ENCODE results near the gene CAMKV.

Gene CAMKV

DNA sequence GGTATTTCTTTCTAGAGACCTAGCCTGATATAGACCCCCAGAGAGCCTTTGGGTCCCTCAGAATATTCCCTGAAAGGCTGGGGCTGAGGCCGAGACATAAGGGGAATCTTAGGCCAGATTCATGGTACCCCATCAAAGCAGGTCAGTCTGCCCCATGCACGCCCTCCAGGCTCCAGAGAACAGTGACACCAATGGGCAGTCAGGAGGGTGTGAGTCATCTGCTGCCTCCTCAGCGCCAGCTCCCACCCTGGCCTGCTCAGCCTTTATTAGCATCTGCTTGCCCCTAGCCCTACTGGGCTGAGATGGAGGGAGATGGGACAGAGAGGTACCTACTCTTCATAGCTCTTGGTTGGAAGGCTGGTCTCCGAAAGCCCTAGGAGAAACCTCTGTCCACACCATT lies 14.3 kb upstream of the CAMKV start:
- Histone ChIP-seq H3K27ac (ENCODE audit: low read length) (no peak overlapping the region), H3K9ac (ENCODE audit: low read length) (no peak overlapping the region), H3K27me3 (ENCODE audit: control insufficient read depth, insufficient read depth, low read length) (no peaks in the 10 kb centered on the region), H3K4me3 (ENCODE audit: low read length) (no peak overlapping the region), H3K9me3 (ENCODE audit: control insufficient read depth, low read depth, low read length) (no peaks in the 10 kb centered on the region), H3K4me1 (ENCODE audit: control insufficient read depth, low read depth, low read length) (peaks cover 20% of the 10 kb centered on the region), H3K36me3 (ENCODE audit: control insufficient read depth, low read depth, low read length) (no peaks in the 10 kb centered on the region)

DNA sequence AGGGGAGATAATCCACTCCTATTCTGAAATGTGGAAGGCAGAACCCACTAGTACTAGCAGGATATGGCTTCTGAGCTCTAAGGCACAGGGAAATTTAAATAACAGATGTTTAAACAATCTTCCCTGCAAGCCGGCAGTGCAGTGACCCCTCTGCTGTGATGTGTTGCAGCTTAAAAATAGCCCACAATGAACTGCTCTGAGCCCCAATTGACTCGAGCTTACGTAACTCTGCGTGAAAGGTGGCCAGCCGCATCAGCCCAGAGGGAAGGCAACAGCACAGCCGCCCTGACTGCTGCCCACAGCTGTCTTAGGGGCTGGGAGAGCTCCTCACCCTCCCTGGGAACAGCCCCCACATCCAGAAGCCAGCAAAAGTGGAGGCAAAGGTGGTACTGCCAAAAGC lies 12.5 kb upstream of the CAMKV start:
- H3K4me1 ChIP-seq (ENCODE audit: control insufficient read depth, low read depth, low read length) = peaks cover 20% of the 10 kb centered on the region
- H3K9me3 ChIP-seq (ENCODE audit: control insufficient read depth, low read depth, low read length) = no peaks in the 10 kb centered on the region
- no peaks in the 10 kb centered on the region for H3K27me3 ChIP-seq (ENCODE audit: control insufficient read depth, insufficient read depth, low read length)
- H3K4me3 ChIP-seq (ENCODE audit: low read length) = no peak overlapping the region
- H3K27ac ChIP-seq (ENCODE audit: low read length) = no peak overlapping the region
- H3K9ac ChIP-seq (ENCODE audit: low read length) = no peak overlapping the region
- H3K36me3 ChIP-seq (ENCODE audit: control insufficient read depth, low read depth, low read length) = no peaks in the 10 kb centered on the region

DNA sequence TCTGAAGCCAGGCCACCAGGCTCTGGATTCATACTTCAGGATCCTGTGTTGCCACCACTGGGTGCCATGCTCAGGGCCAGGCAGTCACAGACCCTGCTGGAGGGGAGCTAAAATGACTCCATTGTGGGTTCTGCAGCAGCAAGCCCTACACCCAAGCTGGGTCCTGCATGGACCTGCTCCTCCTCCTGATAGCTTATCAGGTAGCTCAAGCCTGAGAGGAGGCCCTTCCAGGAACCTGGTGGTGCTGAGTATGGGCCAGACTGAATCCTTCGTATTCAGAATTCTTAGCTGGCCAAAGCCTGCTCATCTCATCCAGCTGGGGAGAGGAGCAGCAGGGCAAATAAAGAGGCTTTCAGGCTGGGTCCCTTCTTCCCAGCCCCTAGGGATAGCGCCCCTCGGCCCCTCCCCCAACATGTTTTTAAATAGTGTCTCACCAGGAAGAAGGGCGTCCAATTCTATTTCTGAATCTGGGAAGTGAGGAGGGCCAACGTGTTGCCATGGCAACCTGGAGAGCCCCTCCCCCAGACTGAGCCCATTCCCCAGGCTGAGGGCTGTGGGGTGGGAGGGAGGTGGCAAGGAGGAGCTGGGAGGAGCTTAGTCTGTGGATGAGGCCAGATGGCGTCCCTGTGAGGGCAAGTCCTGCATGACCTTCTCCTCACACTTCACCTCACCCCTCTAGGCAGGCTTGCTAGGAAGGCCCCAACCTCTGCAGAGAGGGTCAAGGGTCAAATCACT lies 11.0 kb upstream of the CAMKV start:
- H3K27me3 ChIP-seq (ENCODE audit: control insufficient read depth, insufficient read depth, low read length) = no peaks in the 10 kb centered on the region
- H3K4me3 ChIP-seq (ENCODE audit: low read length) = peak overlapping the region; percentile 24
- H3K27ac ChIP-seq (ENCODE audit: low read length) = no peak overlapping the region

DNA sequence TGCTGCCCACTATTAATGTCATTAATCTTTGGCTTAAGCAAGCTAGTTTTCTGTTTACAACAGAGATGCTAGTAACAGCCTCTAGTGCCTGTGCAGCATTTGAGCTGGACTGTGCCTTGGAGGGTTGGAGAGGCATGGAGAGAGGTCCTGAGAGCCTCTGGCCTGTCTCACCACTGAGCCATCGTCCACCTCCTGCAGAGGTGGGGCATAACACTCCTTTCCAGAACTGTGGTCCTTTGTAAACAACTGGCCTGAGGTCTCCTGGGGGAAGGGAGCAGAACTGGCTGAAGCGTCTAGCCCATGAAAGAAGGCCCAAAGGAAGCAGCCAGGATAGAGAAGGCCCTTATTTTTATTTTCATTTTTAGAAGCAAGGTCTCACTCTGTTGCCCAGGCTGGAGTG lies 10.0 kb upstream of the CAMKV start:
- Histone ChIP-seq H3K27ac (ENCODE audit: low read length) (no peak overlapping the region), H3K9ac (ENCODE audit: low read length) (no peak overlapping the region), H3K9me3 (ENCODE audit: control insufficient read depth, low read depth, low read length) (no peaks in the 10 kb centered on the region), H3K36me3 (ENCODE audit: control insufficient read depth, low read depth, low read length) (no peaks in the 10 kb centered on the region), H3K27me3 (ENCODE audit: control insufficient read depth, insufficient read depth, low read length) (no peaks in the 10 kb centered on the region), H3K4me3 (ENCODE audit: low read length) (no peak overlapping the region), H3K4me1 (ENCODE audit: control insufficient read depth, low read depth, low read length) (peaks cover 20% of the 10 kb centered on the region)

More for the DNA sequence above, 11.0 kb upstream of the CAMKV start:
- H3K36me3 ChIP-seq (ENCODE audit: control insufficient read depth, low read depth, low read length) = no peaks in the 10 kb centered on the region
- no peak overlapping the region for H3K9ac ChIP-seq (ENCODE audit: low read length)
- no peaks in the 10 kb centered on the region for H3K9me3 ChIP-seq (ENCODE audit: control insufficient read depth, low read depth, low read length)
- peaks cover 20% of the 10 kb centered on the region for H3K4me1 ChIP-seq (ENCODE audit: control insufficient read depth, low read depth, low read length)

DNA sequence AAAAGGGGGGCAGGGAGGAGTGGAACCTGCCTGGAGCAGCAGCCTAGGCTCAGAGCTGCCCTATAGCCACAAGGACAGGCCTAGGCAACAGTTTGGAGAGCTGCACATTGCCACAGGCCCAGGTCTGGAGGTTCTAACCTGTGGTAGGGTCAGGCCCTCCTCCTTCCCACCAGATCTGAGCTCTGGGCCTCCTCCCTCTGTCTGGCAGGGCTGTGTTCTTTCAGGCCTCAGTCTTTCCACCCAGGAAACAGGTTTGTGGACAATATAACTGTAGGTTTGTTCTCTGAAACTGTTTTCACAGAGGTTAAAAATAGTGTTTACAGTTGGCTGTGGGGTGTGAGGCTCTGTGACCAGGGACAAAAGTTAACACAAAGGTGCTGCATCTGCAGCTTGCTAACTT lies 9.0 kb upstream of the CAMKV start:
- Histone ChIP-seq H3K27me3 (ENCODE audit: control insufficient read depth, insufficient read depth, low read length) (no peaks in the 10 kb centered on the region), H3K4me1 (ENCODE audit: control insufficient read depth, low read depth, low read length) (peaks cover 20% of the 10 kb centered on the region), H3K9ac (ENCODE audit: low read length) (no peak overlapping the region), H3K4me3 (ENCODE audit: low read length) (no peak overlapping the region), H3K36me3 (ENCODE audit: control insufficient read depth, low read depth, low read length) (no peaks in the 10 kb centered on the region), H3K27ac (ENCODE audit: low read length) (no peak overlapping the region), H3K9me3 (ENCODE audit: control insufficient read depth, low read depth, low read length) (no peaks in the 10 kb centered on the region)

GRCh38 chr3:49877716-49878115 lies 8.0 kb upstream of the CAMKV start:
- Histone ChIP-seq H3K27me3 (ENCODE audit: control insufficient read depth, insufficient read depth, low read length) (no peaks in the 10 kb centered on the region), H3K4me1 (ENCODE audit: control insufficient read depth, low read depth, low read length) (peaks cover 20% of the 10 kb centered on the region), H3K9me3 (ENCODE audit: control insufficient read depth, low read depth, low read length) (no peaks in the 10 kb centered on the region), H3K36me3 (ENCODE audit: control insufficient read depth, low read depth, low read length) (no peaks in the 10 kb centered on the region), H3K9ac (ENCODE audit: low read length) (no peak overlapping the region), H3K4me3 (ENCODE audit: low read length) (no peak overlapping the region), H3K27ac (ENCODE audit: low read length) (no peak overlapping the region)

DNA sequence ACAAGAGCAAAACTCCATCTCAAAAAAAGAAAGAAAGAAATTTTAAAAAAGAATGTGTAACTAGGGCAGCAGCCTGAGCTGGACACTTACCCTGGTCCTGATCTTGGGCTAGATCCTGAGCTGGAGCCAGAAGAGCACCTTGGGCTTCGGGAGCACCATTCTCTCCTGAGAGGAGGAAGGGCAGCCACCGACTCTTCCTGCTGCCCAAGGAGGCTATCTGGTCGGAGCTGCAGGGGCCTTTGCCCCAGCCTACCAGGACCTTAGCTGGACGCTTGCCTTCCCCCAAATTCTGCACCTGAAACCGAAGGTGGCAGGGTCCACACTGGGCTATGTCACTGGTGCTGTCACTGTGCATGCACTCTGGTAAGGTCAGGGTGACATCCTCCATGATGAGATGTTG lies 6.9 kb upstream of the CAMKV start:
- no peak overlapping the region for H3K9ac ChIP-seq (ENCODE audit: low read length)
- peaks cover 14% of the 10 kb centered on the region for H3K4me1 ChIP-seq (ENCODE audit: control insufficient read depth, low read depth, low read length)
- no peak overlapping the region for H3K27ac ChIP-seq (ENCODE audit: low read length)
- H3K4me3 ChIP-seq (ENCODE audit: low read length) = no peak overlapping the region
- no peaks in the 10 kb centered on the region for H3K27me3 ChIP-seq (ENCODE audit: control insufficient read depth, insufficient read depth, low read length)
- H3K36me3 ChIP-seq (ENCODE audit: control insufficient read depth, low read depth, low read length) = no peaks in the 10 kb centered on the region
- H3K9me3 ChIP-seq (ENCODE audit: control insufficient read depth, low read depth, low read length) = no peaks in the 10 kb centered on the region

DNA sequence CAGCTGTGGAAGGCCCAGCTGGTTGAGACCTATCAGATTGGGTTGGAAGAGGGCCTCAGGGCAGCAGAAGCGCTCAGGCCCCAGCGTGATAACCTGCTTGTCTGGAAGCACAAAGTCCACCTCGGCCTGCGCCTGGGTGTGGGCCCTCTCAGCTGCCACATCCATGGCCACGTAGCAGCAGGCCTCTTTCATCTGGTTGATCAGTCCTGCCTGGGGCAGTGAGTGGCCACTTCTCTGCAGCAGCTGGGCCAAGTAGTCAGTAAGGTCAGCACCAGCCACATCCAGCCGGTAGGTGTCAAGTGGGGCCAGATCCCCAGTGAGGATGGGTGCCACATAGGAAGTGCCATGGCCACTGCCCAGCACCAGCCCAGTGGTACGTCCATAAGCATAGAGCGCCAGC lies 3.9 kb upstream of the CAMKV start:
- Histone ChIP-seq H3K9ac (ENCODE audit: low read length) (no peak overlapping the region), H3K9me3 (ENCODE audit: control insufficient read depth, low read depth, low read length) (no peaks in the 10 kb centered on the region), H3K4me1 (ENCODE audit: control insufficient read depth, low read depth, low read length) (peaks cover 6% of the 10 kb centered on the region), H3K27me3 (ENCODE audit: control insufficient read depth, insufficient read depth, low read length) (peaks cover 14% of the 10 kb centered on the region), H3K27ac (ENCODE audit: low read length) (no peak overlapping the region), H3K4me3 (ENCODE audit: low read length) (no peak overlapping the region), H3K36me3 (ENCODE audit: control insufficient read depth, low read depth, low read length) (no peaks in the 10 kb centered on the region)

GRCh38 chr3:49872801-49873281 lies 3.1 kb upstream of the CAMKV start:
- Histone ChIP-seq H3K4me3 (ENCODE audit: low read length) (no peak overlapping the region), H3K27ac (ENCODE audit: low read length) (no peak overlapping the region), H3K9me3 (ENCODE audit: control insufficient read depth, low read depth, low read length) (no peaks in the 10 kb centered on the region), H3K36me3 (ENCODE audit: control insufficient read depth, low read depth, low read length) (no peaks in the 10 kb centered on the region), H3K27me3 (ENCODE audit: control insufficient read depth, insufficient read depth, low read length) (peaks cover 14% of the 10 kb centered on the region), H3K9ac (ENCODE audit: low read length) (no peak overlapping the region), H3K4me1 (ENCODE audit: control insufficient read depth, low read depth, low read length) (peaks cover 13% of the 10 kb centered on the region)

DNA sequence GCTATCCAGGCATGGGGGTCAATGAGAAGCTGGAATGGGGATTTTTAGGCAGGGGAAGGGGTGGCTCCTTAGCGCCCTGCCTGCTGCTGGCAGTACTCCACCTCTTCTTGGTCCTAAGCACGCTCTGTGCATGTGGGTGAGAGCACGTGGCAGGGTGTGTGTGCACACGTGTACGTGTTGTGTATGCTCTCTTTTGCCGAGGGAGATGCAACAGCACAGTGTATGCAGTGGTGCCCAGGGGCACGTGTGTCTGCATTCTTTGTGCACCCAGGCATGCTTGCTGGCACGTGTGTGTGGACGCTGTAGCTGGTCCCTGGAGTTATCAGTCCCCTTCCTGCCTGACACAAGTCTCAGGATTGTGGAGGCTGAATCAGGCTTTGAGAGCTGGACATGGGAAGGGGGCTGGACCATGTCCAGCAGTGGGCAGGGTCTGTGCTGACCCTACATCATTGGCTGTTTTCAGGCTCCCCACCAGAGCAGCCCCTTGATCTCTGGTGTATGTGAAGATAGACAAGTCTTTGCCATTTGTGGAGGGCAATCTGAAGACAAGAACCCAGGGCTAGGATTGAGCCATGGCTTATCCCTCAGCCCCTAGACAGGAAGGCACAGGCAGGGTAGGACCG lies 1.9 kb upstream of the CAMKV start:
- Histone ChIP-seq H3K9me3 (ENCODE audit: control insufficient read depth, low read depth, low read length) (no peaks in the 10 kb centered on the region), H3K27me3 (ENCODE audit: control insufficient read depth, insufficient read depth, low read length) (peaks cover 14% of the 10 kb centered on the region), H3K9ac (ENCODE audit: low read length) (no peak overlapping the region), H3K4me3 (ENCODE audit: low read length) (no peak overlapping the region), H3K4me1 (ENCODE audit: control insufficient read depth, low read depth, low read length) (peaks cover 23% of the 10 kb centered on the region), H3K27ac (ENCODE audit: low read length) (no peak overlapping the region), H3K36me3 (ENCODE audit: control insufficient read depth, low read depth, low read length) (no peaks in the 10 kb centered on the region)

GRCh38 chr3:49868862-49869466 lies 742 bp downstream of the CAMKV start:
- Histone ChIP-seq H3K4me3 (ENCODE audit: low read length) (peak overlapping the region; percentile 69), H3K27me3 (ENCODE audit: control insufficient read depth, insufficient read depth, low read length) (peaks cover 14% of the 10 kb centered on the region), H3K27ac (ENCODE audit: low read length) (peak overlapping the region; percentile 30), H3K9me3 (ENCODE audit: control insufficient read depth, low read depth, low read length) (no peaks in the 10 kb centered on the region), H3K36me3 (ENCODE audit: control insufficient read depth, low read depth, low read length) (no peaks in the 10 kb centered on the region), H3K4me1 (ENCODE audit: control insufficient read depth, low read depth, low read length) (peaks cover 29% of the 10 kb centered on the region), H3K9ac (ENCODE audit: low read length) (peak overlapping the region; percentile 58)
